ENCODE results near the gene SAXO1.

DNA sequence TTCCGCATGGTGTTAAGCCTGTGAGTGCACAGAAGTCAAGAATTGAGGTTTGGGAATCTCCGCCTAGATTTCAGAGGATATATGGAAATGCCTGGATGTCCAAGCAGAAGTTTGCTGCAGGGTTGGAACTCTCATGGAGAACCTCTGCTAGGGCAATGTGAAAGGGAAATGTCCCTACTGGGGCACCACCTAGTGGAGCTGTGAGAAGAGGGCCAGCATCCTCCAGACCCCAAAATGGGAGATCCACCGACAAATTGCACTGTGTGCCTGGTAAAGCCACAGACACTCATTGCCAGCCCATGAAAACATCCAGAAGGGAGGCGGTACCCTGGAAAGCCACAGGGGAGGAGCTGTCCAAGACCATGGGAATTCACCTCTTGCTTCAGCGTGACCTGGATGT is 3.6 kb upstream of the SAXO1 start:
- TF ChIP-seq, protein P1, sequence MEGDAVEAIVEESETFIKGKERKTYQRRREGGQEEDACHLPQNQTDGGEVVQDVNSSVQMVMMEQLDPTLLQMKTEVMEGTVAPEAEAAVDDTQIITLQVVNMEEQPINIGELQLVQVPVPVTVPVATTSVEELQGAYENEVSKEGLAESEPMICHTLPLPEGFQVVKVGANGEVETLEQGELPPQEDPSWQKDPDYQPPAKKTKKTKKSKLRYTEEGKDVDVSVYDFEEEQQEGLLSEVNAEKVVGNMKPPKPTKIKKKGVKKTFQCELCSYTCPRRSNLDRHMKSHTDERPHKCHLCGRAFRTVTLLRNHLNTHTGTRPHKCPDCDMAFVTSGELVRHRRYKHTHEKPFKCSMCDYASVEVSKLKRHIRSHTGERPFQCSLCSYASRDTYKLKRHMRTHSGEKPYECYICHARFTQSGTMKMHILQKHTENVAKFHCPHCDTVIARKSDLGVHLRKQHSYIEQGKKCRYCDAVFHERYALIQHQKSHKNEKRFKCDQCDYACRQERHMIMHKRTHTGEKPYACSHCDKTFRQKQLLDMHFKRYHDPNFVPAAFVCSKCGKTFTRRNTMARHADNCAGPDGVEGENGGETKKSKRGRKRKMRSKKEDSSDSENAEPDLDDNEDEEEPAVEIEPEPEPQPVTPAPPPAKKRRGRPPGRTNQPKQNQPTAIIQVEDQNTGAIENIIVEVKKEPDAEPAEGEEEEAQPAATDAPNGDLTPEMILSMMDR (IDR thresholded peaks at IDR 0.05): no peak
- TF ChIP-seq POLR2A (IDR thresholded peaks at IDR 0.05): no peak

Data from adrenal gland (tissue), 5 donors.